ENCODE measurements around the gene CEBPZOS.

The CEBPZOS gene

GRCh38 chr2:37154785-37155184 is 41.5 kb upstream of the CEBPZOS start:
- Histone ChIP-seq H3K4me1 (ENCODE audit: control insufficient read depth, insufficient read depth, low read depth, low read length) (peaks cover 3% of the 10 kb centered on the region), H4K91ac (ENCODE audit: low read length) (no peak overlapping the region), H4K8ac (ENCODE audit: low read length) (no peak overlapping the region), H3K14ac (ENCODE audit: low read length in 2 of 2) (no peak overlapping the region), H3K9ac (ENCODE audit: low read length) (no peak overlapping the region), H3K27ac (ENCODE audit: low read length, poor library complexity, severe bottlenecking) (no peak overlapping the region), H2BK12ac (ENCODE audit: low read length in 2 of 2) (no peak overlapping the region), H2AK5ac (ENCODE audit: low read length, severe bottlenecking) (no peak overlapping the region), H2BK5ac (ENCODE audit: low read depth, low read length, poor library complexity, severe bottlenecking) (no peak overlapping the region), H3K4me3 (ENCODE audit: insufficient read depth in 1 of 2, low read depth in 1 of 2, low read length in 2 of 2) (no peak overlapping the region), H3K4ac (ENCODE audit: low read depth in 1 of 2, low read length in 2 of 2) (no peak overlapping the region), H2BK15ac (ENCODE audit: low read depth, poor library complexity, severe bottlenecking) (no peak overlapping the region), H3K9me3 (ENCODE audit: control insufficient read depth, low read length) (no peaks in the 10 kb centered on the region), H2AFZ (ENCODE audit: low read depth, low read length) (no peak overlapping the region), H3K27me3 (ENCODE audit: control insufficient read depth in 1 of 2, insufficient read depth in 1 of 2, low read length in 2 of 2) (no peaks in the 10 kb centered on the region), H3K4me2 (ENCODE audit: low read length, poor library complexity, severe bottlenecking) (no peak overlapping the region), H3K23ac (ENCODE audit: low read length in 2 of 2) (no peak overlapping the region), H3K79me1 (replicated peaks; ENCODE audit: low read length, poor library complexity, severe bottlenecking) (peaks cover 6% of the 10 kb centered on the region), H3K18ac (ENCODE audit: low read depth in 1 of 2, low read length in 2 of 2) (no peak overlapping the region), H2BK120ac (ENCODE audit: low read depth, low read length) (no peak overlapping the region), H3K36me3 (ENCODE audit: control insufficient read depth in 1 of 2, insufficient read depth in 2 of 2, low read depth in 1 of 2, low read length in 2 of 2) (peaks cover 3 to 15% of the 10 kb centered on the region in 2 experiments)
- DNase-seq, result no peak
- WGBS, result 97% methylated on average over 4 of the region's 4 CpGs

DNA sequence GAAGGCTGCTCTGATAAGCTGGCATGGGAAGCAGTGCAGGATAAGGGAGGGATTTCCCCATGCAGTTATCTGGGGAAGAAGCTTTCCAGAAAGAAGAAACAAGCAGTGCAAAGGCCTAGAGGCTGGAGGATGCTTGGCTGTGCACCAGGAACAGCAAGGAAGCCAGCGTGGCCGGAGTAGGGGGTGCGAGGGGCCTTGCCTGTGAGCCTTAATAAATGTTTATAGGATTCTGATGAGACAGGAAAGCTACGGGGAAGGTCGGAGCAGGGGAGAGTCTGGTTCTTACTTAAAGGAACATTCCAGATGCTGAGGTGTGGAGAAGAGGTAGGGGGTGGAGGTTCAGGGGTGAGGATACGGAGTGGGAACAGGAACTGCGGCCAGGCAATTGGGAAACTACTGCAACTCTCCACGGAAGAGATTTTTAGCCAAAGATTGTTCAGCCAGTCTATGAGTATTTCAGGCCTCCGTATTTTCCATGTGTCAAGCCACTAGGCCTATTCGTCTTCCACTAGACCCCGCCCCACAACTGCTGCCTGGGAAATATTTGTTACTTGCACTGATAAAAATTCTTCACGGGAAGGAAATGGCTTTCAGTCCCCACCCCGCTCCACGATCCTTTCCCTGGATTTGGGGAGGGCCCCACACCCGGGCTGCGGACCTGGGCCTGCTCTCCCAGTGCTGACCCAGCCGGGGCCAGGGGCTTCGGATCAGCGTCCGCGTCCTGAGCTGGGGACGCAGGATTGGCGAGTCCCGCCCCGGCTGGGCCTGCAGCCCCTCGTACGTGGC is 40.0 kb upstream of the CEBPZOS start:
- peaks cover 3% of the 10 kb centered on the region for H3K4me1 ChIP-seq (ENCODE audit: control insufficient read depth, insufficient read depth, low read depth, low read length)
- H3K4me2 ChIP-seq (ENCODE audit: low read length, poor library complexity, severe bottlenecking), result peak overlapping the region; percentile 84
- peak overlapping the region; percentile 94 for H3K9ac ChIP-seq (ENCODE audit: low read length)
- no peak overlapping the region for H2BK5ac ChIP-seq (ENCODE audit: low read depth, low read length, poor library complexity, severe bottlenecking)
- WGBS, result 3% methylated on average over 26 of the region's 27 CpGs
- no peaks in the 10 kb centered on the region for H3K9me3 ChIP-seq (ENCODE audit: control insufficient read depth, low read length)
- H4K8ac ChIP-seq (ENCODE audit: low read length), result peak overlapping the region; percentile 97
- H2BK15ac ChIP-seq (ENCODE audit: low read depth, poor library complexity, severe bottlenecking), result peak overlapping the region; percentile 80
- no peak overlapping the region for H3K23ac ChIP-seq (ENCODE audit: low read length in 2 of 2)
- peak overlapping the region; percentile 77 to 91 for H3K18ac ChIP-seq (ENCODE audit: low read depth in 1 of 2, low read length in 2 of 2)
- peak overlapping the region; percentile 88 for H2BK120ac ChIP-seq (ENCODE audit: low read depth, low read length)
- peak overlapping the region; percentile 73 for H4K91ac ChIP-seq (ENCODE audit: low read length)
- H3K79me1 ChIP-seq (replicated peaks; ENCODE audit: low read length, poor library complexity, severe bottlenecking), result peaks cover 6% of the 10 kb centered on the region
- peaks cover 3 to 15% of the 10 kb centered on the region in 2 experiments for H3K36me3 ChIP-seq (ENCODE audit: control insufficient read depth in 1 of 2, insufficient read depth in 2 of 2, low read depth in 1 of 2, low read length in 2 of 2)
- peak overlapping the region in 1 of 2 experiments; percentile 83 for H3K14ac ChIP-seq (ENCODE audit: low read length in 2 of 2)
- H3K27ac ChIP-seq (ENCODE audit: low read length, poor library complexity, severe bottlenecking), result peak overlapping the region; percentile 39
- DNase-seq, result peak; percentile 75
- H2AFZ ChIP-seq (ENCODE audit: low read depth, low read length), result peak overlapping the region; percentile 68
- no peak overlapping the region for H2BK12ac ChIP-seq (ENCODE audit: low read length in 2 of 2)
- peak overlapping the region in 1 of 2 experiments; percentile 17 for H3K4ac ChIP-seq (ENCODE audit: low read depth in 1 of 2, low read length in 2 of 2)
- peak overlapping the region; percentile 91 to 93 for H3K4me3 ChIP-seq (ENCODE audit: insufficient read depth in 1 of 2, low read depth in 1 of 2, low read length in 2 of 2)
- H2AK5ac ChIP-seq (ENCODE audit: low read length, severe bottlenecking), result no peak overlapping the region
- H3K27me3 ChIP-seq (ENCODE audit: control insufficient read depth in 1 of 2, insufficient read depth in 1 of 2, low read length in 2 of 2), result no peaks in the 10 kb centered on the region

DNA sequence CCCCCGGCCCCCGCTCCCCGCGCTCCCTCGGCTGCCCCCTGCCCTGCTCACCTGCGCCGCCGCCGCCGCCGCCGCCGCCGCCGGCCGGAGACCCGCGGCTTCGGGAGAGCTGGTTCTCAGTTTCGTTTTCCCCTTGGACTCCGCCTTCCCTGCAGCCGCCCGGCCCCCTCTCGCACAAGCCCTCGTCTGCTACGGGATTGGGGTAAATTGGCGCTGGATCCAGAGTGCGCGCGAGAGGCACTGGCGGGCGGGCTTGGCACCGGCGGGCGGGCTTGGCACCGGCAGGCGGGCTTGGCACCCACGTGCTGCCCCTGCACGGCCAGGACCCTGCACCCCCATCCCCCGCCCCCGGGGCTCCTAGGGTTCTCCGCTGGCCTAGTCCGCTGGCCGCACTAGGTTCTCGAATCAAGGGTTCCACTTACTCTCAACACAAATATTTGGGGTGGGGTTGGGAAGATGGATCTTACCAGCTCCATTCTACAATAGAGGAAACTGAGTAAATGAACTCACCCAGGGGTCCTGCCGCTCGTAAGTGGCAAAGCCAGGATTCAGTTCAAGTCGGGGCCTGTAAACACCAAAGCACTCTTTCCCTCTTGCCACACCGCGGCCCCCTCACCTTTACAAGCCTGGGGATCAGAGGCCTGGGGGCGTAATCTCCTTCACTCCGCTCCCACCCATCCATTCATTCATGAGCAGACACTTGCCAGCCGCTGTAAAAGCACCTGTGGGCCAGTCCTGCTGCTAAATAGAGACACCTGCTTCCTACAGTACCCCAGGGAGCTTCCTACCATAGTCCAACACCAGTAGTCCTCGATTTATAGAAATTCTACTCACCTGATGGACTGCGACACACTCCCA is 39.2 kb upstream of the CEBPZOS start, which contains the start of gene EIF2AK2:
Gene EIF2AK2, minus strand, starts transcription at position 124 of the 858 bp plus-strand sequence. CDS start 9,174 bp downstream, outside the sequence.
- Histone ChIP-seq H3K18ac (ENCODE audit: low read depth in 1 of 2, low read length in 2 of 2) (peak within 1 kb of the TSS; percentile 77 to 91), H3K23ac (ENCODE audit: low read length in 2 of 2) (no peak within 1 kb of the TSS), H3K4me2 (ENCODE audit: low read length, poor library complexity, severe bottlenecking) (peak within 1 kb of the TSS; percentile 84), H4K91ac (ENCODE audit: low read length) (peak within 1 kb of the TSS; percentile 73), H4K8ac (ENCODE audit: low read length) (peak within 1 kb of the TSS; percentile 97), H3K27ac (ENCODE audit: low read length, poor library complexity, severe bottlenecking) (peak within 1 kb of the TSS; percentile 39), H3K14ac (ENCODE audit: low read length in 2 of 2) (peak within 1 kb of the TSS in 1 of 2 experiments; percentile 83), H2AK5ac (ENCODE audit: low read length, severe bottlenecking) (no peak within 1 kb of the TSS), H3K4me3 (ENCODE audit: insufficient read depth in 1 of 2, low read depth in 1 of 2, low read length in 2 of 2) (peak within 1 kb of the TSS; percentile 91 to 93), H3K4ac (ENCODE audit: low read depth in 1 of 2, low read length in 2 of 2) (peak within 1 kb of the TSS in 1 of 2 experiments; percentile 17), H2BK15ac (ENCODE audit: low read depth, poor library complexity, severe bottlenecking) (peak within 1 kb of the TSS; percentile 80), H2BK5ac (ENCODE audit: low read depth, low read length, poor library complexity, severe bottlenecking) (no peak within 1 kb of the TSS), H2AFZ (ENCODE audit: low read depth, low read length) (peak within 1 kb of the TSS; percentile 68), H3K9me3 (ENCODE audit: control insufficient read depth, low read length) (no peaks in the 10 kb centered on the region), H3K36me3 (ENCODE audit: control insufficient read depth in 1 of 2, insufficient read depth in 2 of 2, low read depth in 1 of 2, low read length in 2 of 2) (peaks cover 0 to 15% of the 10 kb centered on the region in 2 experiments), H3K27me3 (ENCODE audit: control insufficient read depth in 1 of 2, insufficient read depth in 1 of 2, low read length in 2 of 2) (no peaks in the 10 kb centered on the region), H2BK120ac (ENCODE audit: low read depth, low read length) (peak within 1 kb of the TSS; percentile 88), H3K4me1 (ENCODE audit: control insufficient read depth, insufficient read depth, low read depth, low read length) (peaks cover 3% of the 10 kb centered on the region), H3K79me1 (replicated peaks; ENCODE audit: low read length, poor library complexity, severe bottlenecking) (peaks cover 6% of the 10 kb centered on the region), H2BK12ac (ENCODE audit: low read length in 2 of 2) (no peak within 1 kb of the TSS), H3K9ac (ENCODE audit: low read length) (peak within 1 kb of the TSS; percentile 94)
- WGBS, result 10% methylated on average over 46 of the region's 55 CpGs
- peak; percentile 88 for DNase-seq

- Histone ChIP-seq H3K36me3 (ENCODE audit: control insufficient read depth in 1 of 2, insufficient read depth in 2 of 2, low read depth in 1 of 2, low read length in 2 of 2) (no peaks in the 10 kb centered on the region), H2AK5ac (ENCODE audit: low read length, severe bottlenecking) (no peak overlapping the region), H3K4me1 (ENCODE audit: control insufficient read depth, insufficient read depth, low read depth, low read length) (no peaks in the 10 kb centered on the region), H3K4me3 (ENCODE audit: insufficient read depth in 1 of 2, low read depth in 1 of 2, low read length in 2 of 2) (no peak overlapping the region), H2BK120ac (ENCODE audit: low read depth, low read length) (no peak overlapping the region), H2BK15ac (ENCODE audit: low read depth, poor library complexity, severe bottlenecking) (no peak overlapping the region), H3K14ac (ENCODE audit: low read length in 2 of 2) (no peak overlapping the region), H3K27me3 (ENCODE audit: control insufficient read depth in 1 of 2, insufficient read depth in 1 of 2, low read length in 2 of 2) (no peaks in the 10 kb centered on the region), H3K4ac (ENCODE audit: low read depth in 1 of 2, low read length in 2 of 2) (no peak overlapping the region), H3K27ac (ENCODE audit: low read length, poor library complexity, severe bottlenecking) (no peak overlapping the region), H3K4me2 (ENCODE audit: low read length, poor library complexity, severe bottlenecking) (no peak overlapping the region), H3K9ac (ENCODE audit: low read length) (no peak overlapping the region), H3K79me1 (replicated peaks; ENCODE audit: low read length, poor library complexity, severe bottlenecking) (no peaks in the 10 kb centered on the region), H2BK5ac (ENCODE audit: low read depth, low read length, poor library complexity, severe bottlenecking) (no peak overlapping the region), H2BK12ac (ENCODE audit: low read length in 2 of 2) (no peak overlapping the region), H3K9me3 (ENCODE audit: control insufficient read depth, low read length) (peaks cover 15% of the 10 kb centered on the region), H4K91ac (ENCODE audit: low read length) (no peak overlapping the region), H3K23ac (ENCODE audit: low read length in 2 of 2) (no peak overlapping the region), H2AFZ (ENCODE audit: low read depth, low read length) (no peak overlapping the region), H4K8ac (ENCODE audit: low read length) (no peak overlapping the region), H3K18ac (ENCODE audit: low read depth in 1 of 2, low read length in 2 of 2) (no peak overlapping the region)
- no peak for DNase-seq
- WGBS, result no CpG with 5 or more reads among the region's 1 CpG
Observed at GRCh38 chr2:37164757-37165156, 31.5 kb upstream of the CEBPZOS start.

Measured in mesenchymal stem cell (in vitro differentiated cells and primary cell).